HG03521 (cell line): ENCODE data around the gene PAQR6.

Source experiments
- ATAC-seq: cut with Tn5 transposase; IDR thresholded peaks from one replicate; pipeline ENCODE4 v1.9.1; 2021; ENCODE audit warnings: mild to moderate bottlenecking, moderate library complexity; ENCODE audit not compliant: unreplicated experiment

The PAQR6 gene

DNA sequence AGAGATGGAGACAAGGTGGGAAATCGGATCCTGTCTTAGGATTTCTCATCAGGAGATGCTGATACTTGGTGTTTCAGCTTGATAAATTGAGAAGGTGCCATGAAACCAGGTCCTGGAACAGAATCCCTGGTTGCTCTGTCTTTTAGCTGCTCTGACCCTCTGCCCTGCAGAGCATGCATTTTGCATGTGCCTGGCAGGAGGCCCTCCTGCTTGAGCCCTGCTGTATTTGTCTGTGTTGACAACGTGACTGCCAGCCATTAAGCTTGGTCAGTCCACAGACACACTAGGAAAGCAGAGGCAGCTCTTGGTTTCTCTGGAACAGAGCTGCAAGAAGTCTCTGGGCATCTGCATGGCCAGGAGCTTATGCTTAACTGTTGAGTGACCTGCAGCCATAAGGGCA, 51.4 kb downstream of the PAQR6 start:
- no peak for ATAC-seq

DNA sequence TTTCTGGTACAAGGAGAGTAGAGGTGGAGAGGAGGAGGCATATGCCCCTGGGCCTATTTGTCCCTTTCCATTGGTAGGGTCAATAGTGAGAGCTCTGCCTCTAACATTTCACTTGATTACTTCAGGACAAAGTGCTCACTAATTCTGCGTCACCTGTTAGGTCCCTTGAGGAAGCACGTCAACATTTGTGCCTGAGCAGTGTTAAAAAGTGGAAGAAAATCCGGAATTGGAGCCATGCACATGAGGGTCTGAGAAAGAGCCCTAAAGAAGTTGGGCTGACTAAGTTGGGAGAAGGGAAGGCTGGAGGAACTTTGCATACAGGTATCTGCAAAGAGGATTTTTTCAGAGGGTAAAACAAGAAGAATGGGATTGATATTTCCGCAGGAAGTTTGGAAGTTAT, 52.0 kb downstream of the PAQR6 start:
- ATAC-seq, result no peak

DNA sequence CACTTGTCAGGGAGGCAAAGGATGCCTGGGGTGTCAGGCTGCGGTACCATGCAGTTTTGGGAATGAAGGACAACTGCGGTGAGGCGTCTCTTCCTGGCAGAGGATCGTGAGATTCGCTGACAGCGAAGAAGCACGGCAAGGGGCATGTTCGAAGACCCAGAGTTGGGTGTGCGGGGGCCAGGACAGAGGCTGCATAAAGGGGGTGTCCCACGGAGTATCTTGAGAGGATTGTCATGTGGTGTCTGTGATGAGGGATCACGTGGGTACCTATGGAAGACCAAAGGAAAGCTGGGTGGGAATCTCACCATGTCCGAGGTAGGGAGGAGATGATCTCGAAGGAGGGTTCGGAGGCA, 53.6 kb downstream of the PAQR6 start:
- peak; percentile 5 for ATAC-seq

- ATAC-seq, result peak; percentile 97
Observed at GRCh38 chr1:156193488-156194299, 54.2 kb downstream of the PAQR6 start, which contains the start of gene SLC25A44. TSS of gene SLC25A44 (plus strand) at chr1:156194104. CDS start at chr1:156199848, 5,744 bp downstream.
